ENCODE measurements around the gene CHST11. TPM values are rescaled to one million over a fixed set of nuclear protein-coding genes. Genes with fewer than 3 reads are reported as not detected.
"Not testable (repeated sequence)": the region's sequence is repeated elsewhere in the genome, so short reads cannot be mapped to it uniquely, and the experiment has no call there.

Gene CHST11
- polyA plus RNA-seq, 10 donors = 1.8 to 3.7 (median 2.5) TPM

GRCh38 chr12:104736307-104736706, 279.6 kb downstream of the CHST11 start:
- DNase-seq = peak in 2 of 3 donors; percentile 58 to 61

- DNase-seq = no peak
Measured at GRCh38 chr12:104737113-104737512, 280.4 kb downstream of the CHST11 start.

GRCh38 chr12:104737791-104738301, 281.1 kb downstream of the CHST11 start:
- DNase-seq = no peak

GRCh38 chr12:104738331-104738730, 281.6 kb downstream of the CHST11 start:
- no peak for DNase-seq

GRCh38 chr12:104738776-104739642, 282.3 kb downstream of the CHST11 start:
- no peak for DNase-seq

- DNase-seq = no peak
Measured at GRCh38 chr12:104740668-104741067, 283.9 kb downstream of the CHST11 start.

- DNase-seq = no peak
Measured at GRCh38 chr12:104741077-104741476, 284.3 kb downstream of the CHST11 start.

GRCh38 chr12:104741497-104742367, 285.0 kb downstream of the CHST11 start:
- no peak for DNase-seq

GRCh38 chr12:104742551-104743201, 285.9 kb downstream of the CHST11 start:
- peak in 2 of 3 donors; percentile 46 to 79 for DNase-seq

- DNase-seq = no peak
Measured at GRCh38 chr12:104743202-104743580, 286.4 kb downstream of the CHST11 start.

- not testable (repeated sequence) for DNase-seq
Measured at GRCh38 chr12:104743753-104744548, 287.2 kb downstream of the CHST11 start.

- no peak for DNase-seq
Measured at GRCh38 chr12:104746467-104747088, 289.8 kb downstream of the CHST11 start.

- no peak for DNase-seq
Measured at GRCh38 chr12:104747330-104747729, 290.6 kb downstream of the CHST11 start.

GRCh38 chr12:104747955-104748354, 291.2 kb downstream of the CHST11 start:
- no peak for DNase-seq

GRCh38 chr12:104748356-104748755, 291.6 kb downstream of the CHST11 start:
- no peak for DNase-seq

- DNase-seq = peak in 2 of 3 donors; percentile 39 to 44
Measured at GRCh38 chr12:104748790-104749189, 292.0 kb downstream of the CHST11 start.

GRCh38 chr12:104749545-104749944, 292.8 kb downstream of the CHST11 start:
- no peak for DNase-seq

GRCh38 chr12:104750061-104750460, 293.3 kb downstream of the CHST11 start:
- DNase-seq = no peak

- no peak for DNase-seq
Measured at GRCh38 chr12:104751120-104751519, 294.4 kb downstream of the CHST11 start.

GRCh38 chr12:104751594-104751993, 294.8 kb downstream of the CHST11 start:
- DNase-seq = no peak

GRCh38 chr12:104752016-104752415, 295.3 kb downstream of the CHST11 start:
- no peak for DNase-seq

Data from muscle of back (tissue), 11 donors.